22Rv1 (cell line): Measurements from ENCODE around the gene NRN1L.

ENCODE experiments used
- ZFX ChIP-seq: fragments of 450-650 bp; IDR thresholded peaks from 2 replicates; pipeline ENCODE4 v1.6.1; 2017; ENCODE audit warnings: antibody characterized with exemption, borderline replicate concordance
- TF ChIP-seq, protein P1 (sequence below): fragments of 450-650 bp; IDR thresholded peaks from 2 replicates; pipeline ENCODE4 v1.5.1; 2017; ENCODE audit warnings: mild to moderate bottlenecking

DNA sequence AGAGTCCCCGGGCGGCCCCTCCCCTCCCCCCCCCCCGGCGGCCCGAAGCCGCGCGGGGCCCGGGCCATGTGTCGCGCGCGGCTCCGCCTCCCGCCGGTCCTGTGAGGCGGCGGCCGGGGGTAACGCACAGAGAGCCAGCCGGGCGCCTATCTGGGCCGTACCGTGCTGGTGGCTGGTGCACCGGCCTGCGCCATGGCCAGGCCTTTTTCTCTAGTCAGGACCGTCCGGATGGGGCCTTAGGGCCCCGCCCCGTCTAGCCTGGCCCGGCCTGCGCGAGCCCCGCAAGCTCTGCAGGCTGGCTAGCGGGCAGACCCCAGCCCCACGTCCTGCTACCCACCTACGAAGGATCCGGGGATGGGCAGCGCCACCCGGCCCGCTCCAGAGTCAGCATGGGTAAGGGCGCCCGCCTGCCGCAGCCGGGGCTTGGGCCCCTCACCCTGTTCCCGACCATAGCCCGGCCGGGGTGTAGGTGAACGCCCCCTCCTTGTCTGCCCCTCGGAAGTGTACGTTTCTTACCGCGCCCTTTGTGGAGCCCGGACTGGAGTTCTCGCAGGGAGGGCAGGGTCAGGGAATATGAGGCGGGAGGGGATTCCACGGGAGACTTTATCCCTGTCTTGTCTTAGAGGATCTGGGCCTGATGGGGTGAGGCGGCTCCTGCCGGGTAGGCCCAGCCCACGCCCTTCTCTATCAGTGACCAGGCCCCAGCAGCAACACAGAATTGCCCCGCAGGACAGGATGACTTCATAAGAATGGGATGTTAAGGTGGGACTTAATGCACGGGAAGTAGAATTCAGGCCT lies 37.4 kb upstream of the NRN1L start, which contains the start of gene CENPT:
- TF ChIP-seq, protein P1, sequence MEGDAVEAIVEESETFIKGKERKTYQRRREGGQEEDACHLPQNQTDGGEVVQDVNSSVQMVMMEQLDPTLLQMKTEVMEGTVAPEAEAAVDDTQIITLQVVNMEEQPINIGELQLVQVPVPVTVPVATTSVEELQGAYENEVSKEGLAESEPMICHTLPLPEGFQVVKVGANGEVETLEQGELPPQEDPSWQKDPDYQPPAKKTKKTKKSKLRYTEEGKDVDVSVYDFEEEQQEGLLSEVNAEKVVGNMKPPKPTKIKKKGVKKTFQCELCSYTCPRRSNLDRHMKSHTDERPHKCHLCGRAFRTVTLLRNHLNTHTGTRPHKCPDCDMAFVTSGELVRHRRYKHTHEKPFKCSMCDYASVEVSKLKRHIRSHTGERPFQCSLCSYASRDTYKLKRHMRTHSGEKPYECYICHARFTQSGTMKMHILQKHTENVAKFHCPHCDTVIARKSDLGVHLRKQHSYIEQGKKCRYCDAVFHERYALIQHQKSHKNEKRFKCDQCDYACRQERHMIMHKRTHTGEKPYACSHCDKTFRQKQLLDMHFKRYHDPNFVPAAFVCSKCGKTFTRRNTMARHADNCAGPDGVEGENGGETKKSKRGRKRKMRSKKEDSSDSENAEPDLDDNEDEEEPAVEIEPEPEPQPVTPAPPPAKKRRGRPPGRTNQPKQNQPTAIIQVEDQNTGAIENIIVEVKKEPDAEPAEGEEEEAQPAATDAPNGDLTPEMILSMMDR = no peak
- no peak for TF ChIP-seq ZFX
